Hepatocyte (in vitro differentiated cells): ENCODE measurements around the gene ELK4. TPM values are rescaled to one million over a fixed set of nuclear protein-coding genes. Genes with fewer than 3 reads are reported as not detected.

Experiments used
- DNase-seq: peaks from one replicate; pipeline ENCODE4 v3.0.0-alpha.2; 2016; ENCODE audit warnings: low spot score
- H2AFZ ChIP-seq: fragments of 200-600 bp; sonication (generic); 2 replicates; pipeline ENCODE4 v1.6.0; 2016; ENCODE audit warnings: antibody characterized with exemption, mild to moderate bottlenecking
- H3K27ac ChIP-seq: fragments of 200-600 bp; sonication (generic); 2 replicates; pipeline ENCODE4 v1.5.1; 2016; ENCODE audit warnings: mild to moderate bottlenecking
- H3K27me3 ChIP-seq: fragments of 200-600 bp; sonication (generic); 2 replicates; pipeline ENCODE4 v1.6.1; 2016
- H3K36me3 ChIP-seq: fragments of 200-600 bp; sonication (generic); replicated peaks from 2 replicates; pipeline ENCODE4 v1.5.1; 2016; ENCODE audit warnings: low read depth; ENCODE audit not compliant: insufficient read depth
- H3K4me1 ChIP-seq: fragments of 200-600 bp; sonication (generic); 2 replicates; pipeline ENCODE4 v1.5.1; 2016; ENCODE audit warnings: mild to moderate bottlenecking, moderate library complexity; ENCODE audit not compliant: insufficient read depth
- H3K4me2 ChIP-seq: fragments of 200-600 bp; sonication (generic); 2 replicates; pipeline ENCODE4 v1.6.0; 2016
- H3K4me3 ChIP-seq: fragments of 200-600 bp; sonication (generic); 2 replicates; pipeline ENCODE4 v1.5.1; 2016; ENCODE audit warnings: mild to moderate bottlenecking
- H3K79me2 ChIP-seq: fragments of 200-600 bp; sonication (generic); 2 replicates; pipeline ENCODE4 v1.6.0; 2017; ENCODE audit warnings: mild to moderate bottlenecking
- H3K9me2 ChIP-seq: fragments of 200-600 bp; sonication (generic); replicated peaks from 2 replicates; pipeline ENCODE4 v1.6.0; 2017; ENCODE audit warnings: mild to moderate bottlenecking; ENCODE audit not compliant: insufficient read depth
- H3K9me3 ChIP-seq: fragments of 200-600 bp; sonication (generic); 2 replicates; pipeline ENCODE4 v1.5.1; 2016; ENCODE audit warnings: low read depth, mild to moderate bottlenecking
- H4K20me1 ChIP-seq: fragments of 200-600 bp; sonication (generic); 2 replicates; pipeline ENCODE4 v1.6.0; 2016; ENCODE audit warnings: mild to moderate bottlenecking; ENCODE audit not compliant: insufficient read depth, poor library complexity, severe bottlenecking
- EZH2 ChIP-seq: fragments of 200-600 bp; sonication (generic); IDR thresholded peaks from 2 replicates; pipeline ENCODE4 v1.6.1; 2016; ENCODE audit warnings: antibody characterized with exemption, mild to moderate bottlenecking, borderline replicate concordance
- EZH2phosphoT487 ChIP-seq: fragments of 200-600 bp; sonication (generic); IDR thresholded peaks from one replicate; pipeline ENCODE4 v1.6.1; 2018; ENCODE audit warnings: antibody characterized with exemption, mild to moderate bottlenecking, low read depth, moderate library complexity; ENCODE audit not compliant: unreplicated experiment, severe bottlenecking
- WGBS: methylation state at CpG from one replicate; pipeline ENCODE4 v1.1.6; 2016; ENCODE audit warnings: low lambda C conversion rate; ENCODE audit errors: missing lambda C conversion rate; 5-methylcytosine and 5-hydroxymethylcytosine counted together
- polyA plus RNA-seq: library from polyadenylated mRNA; unstranded; fragments of >200 nt; fragmentation: Nextera tagmentation; extraction: Ambion mirVana; gene quantifications from 2 replicates; pipeline ENCODE4 v1.2.1, GENCODE V29; 2016
- total RNA-seq: library from RNA; depleted of rRNA; stranded (reverse); fragments of >200 nt; gene quantifications from 2 replicates; pipeline ENCODE4 v1.2.3, GENCODE V29; 2014
- TF ChIP-seq, protein P1 (sequence below): fragments of 200-600 bp; sonication (generic); IDR thresholded peaks from 2 replicates; pipeline ENCODE4 v1.5.1; 2016; ENCODE audit warnings: antibody characterized with exemption, mild to moderate bottlenecking; ENCODE audit not compliant: poor library complexity

ELK4 gene
- total and polyA plus RNA-seq, 2 experiments from 2014 or later = 6.1 to 19.1 TPM

DNA sequence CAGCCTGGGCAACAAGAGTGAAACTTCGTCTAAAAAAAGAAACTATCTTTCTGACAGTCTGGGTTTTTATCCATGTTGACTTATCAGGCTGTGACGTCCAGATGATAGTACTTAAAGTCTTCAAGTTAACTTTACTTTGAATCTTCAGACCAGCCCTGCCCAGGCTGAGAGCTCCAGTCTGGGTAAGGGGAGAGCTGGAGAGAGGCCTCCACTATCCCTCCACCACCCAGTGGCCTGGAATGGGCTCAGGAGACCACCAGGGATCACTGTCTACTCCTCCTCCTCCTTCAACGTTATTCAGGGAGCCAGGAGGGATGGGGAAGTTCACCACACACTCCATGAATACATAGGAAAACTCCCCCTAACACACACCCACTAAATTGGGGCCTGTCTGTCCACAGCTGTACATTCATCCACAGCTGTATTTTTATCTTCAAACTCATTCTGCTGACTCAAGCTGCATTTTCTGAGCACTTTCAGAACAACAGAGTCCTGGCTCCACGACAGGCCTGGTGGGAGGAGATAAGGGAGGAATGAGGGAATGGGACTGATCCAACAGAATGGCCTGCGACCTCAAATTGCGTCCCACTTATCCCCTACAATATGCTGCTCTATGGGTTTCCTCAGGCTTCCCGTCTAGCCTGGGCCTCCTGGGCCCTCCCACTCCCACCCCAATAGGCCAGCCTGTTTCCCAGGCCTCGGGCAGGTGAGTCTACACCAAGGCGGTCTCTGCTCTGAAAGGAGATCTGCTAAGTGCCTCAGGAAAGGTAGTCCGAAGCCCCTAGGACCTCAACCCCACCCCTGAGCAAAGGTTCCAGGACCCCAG is 46.7 kb upstream of the ELK4 start:
- Histone ChIP-seq H3K4me1 (peaks cover 48% of the 10 kb centered on the region), H3K4me2 (peak overlapping the region; percentile 99), H3K27ac (peak overlapping the region; percentile 74), H4K20me1 (no peaks in the 10 kb centered on the region), H3K27me3 (no peaks in the 10 kb centered on the region), H3K9me2 (no peaks in the 10 kb centered on the region), H3K79me2 (peaks cover 38% of the 10 kb centered on the region), H3K9me3 (no peaks in the 10 kb centered on the region), H3K4me3 (no peak overlapping the region), H3K36me3 (no peaks in the 10 kb centered on the region), H2AFZ (no peak overlapping the region)
- TF ChIP-seq, protein P1, sequence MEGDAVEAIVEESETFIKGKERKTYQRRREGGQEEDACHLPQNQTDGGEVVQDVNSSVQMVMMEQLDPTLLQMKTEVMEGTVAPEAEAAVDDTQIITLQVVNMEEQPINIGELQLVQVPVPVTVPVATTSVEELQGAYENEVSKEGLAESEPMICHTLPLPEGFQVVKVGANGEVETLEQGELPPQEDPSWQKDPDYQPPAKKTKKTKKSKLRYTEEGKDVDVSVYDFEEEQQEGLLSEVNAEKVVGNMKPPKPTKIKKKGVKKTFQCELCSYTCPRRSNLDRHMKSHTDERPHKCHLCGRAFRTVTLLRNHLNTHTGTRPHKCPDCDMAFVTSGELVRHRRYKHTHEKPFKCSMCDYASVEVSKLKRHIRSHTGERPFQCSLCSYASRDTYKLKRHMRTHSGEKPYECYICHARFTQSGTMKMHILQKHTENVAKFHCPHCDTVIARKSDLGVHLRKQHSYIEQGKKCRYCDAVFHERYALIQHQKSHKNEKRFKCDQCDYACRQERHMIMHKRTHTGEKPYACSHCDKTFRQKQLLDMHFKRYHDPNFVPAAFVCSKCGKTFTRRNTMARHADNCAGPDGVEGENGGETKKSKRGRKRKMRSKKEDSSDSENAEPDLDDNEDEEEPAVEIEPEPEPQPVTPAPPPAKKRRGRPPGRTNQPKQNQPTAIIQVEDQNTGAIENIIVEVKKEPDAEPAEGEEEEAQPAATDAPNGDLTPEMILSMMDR = no peak
- TF ChIP-seq EZH2 (no peak), EZH2phosphoT487 (no peak)
- peak; percentile 42 for DNase-seq
- WGBS = 42% methylated on average over 10 of the region's 10 CpGs

DNA sequence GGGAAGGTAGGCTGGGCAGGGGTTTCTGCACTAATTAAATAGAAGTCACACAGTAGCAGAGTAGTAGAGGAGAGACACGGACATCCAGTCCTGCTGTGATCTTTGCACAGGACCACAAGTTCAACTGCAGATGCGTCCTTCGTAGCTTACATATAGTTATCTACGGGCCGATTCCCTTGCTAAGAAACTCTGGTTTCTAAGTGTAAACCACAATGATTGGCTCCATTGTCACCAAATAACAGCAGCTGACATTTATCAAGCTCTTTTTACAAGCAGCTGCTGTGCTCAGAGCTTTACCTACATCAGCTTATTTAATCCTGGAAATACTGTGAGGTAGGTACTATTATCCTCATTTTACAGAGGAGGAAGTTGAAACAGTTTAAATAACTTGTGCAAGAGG is 45.4 kb upstream of the ELK4 start:
- H3K9me3 ChIP-seq = no peaks in the 10 kb centered on the region
- H2AFZ ChIP-seq = no peak overlapping the region
- H3K4me1 ChIP-seq = peaks cover 61% of the 10 kb centered on the region
- H3K4me3 ChIP-seq = no peak overlapping the region
- peak overlapping the region; percentile 94 for H3K27ac ChIP-seq
- H3K27me3 ChIP-seq = no peaks in the 10 kb centered on the region
- peak overlapping the region; percentile 37 for H3K4me2 ChIP-seq
- 54% methylated on average over 5 of the region's 5 CpGs for WGBS
- TF ChIP-seq EZH2phosphoT487 (no peak), EZH2 (no peak)
- TF ChIP-seq, protein P1 = no peak
- no peaks in the 10 kb centered on the region for H4K20me1 ChIP-seq
- H3K36me3 ChIP-seq = no peaks in the 10 kb centered on the region
- no peak for DNase-seq
- no peaks in the 10 kb centered on the region for H3K9me2 ChIP-seq
- peaks cover 40% of the 10 kb centered on the region for H3K79me2 ChIP-seq

DNA sequence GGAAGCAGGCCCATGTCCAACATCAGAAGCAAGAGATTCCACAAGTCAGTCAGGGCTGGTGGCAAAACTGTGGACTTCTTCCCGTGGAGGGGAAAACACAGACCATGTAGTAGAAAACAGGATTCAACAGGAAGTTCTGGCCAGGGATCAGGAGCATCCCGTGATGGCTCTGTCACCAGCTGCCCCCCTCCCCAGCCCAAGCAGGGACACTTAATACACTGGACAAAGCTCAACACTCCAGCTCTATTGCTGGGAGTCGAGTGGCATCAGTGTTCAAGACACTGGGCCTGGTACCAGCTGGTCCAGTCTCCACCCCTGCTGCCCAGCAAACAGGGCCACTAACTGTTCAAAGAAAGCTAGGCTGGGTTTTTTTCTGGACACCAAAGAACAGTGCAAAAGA is 44.8 kb upstream of the ELK4 start:
- peak overlapping the region; percentile 94 for H3K27ac ChIP-seq
- H3K4me1 ChIP-seq = peaks cover 65% of the 10 kb centered on the region
- no peak overlapping the region for H3K4me3 ChIP-seq
- no peaks in the 10 kb centered on the region for H3K9me3 ChIP-seq
- no peaks in the 10 kb centered on the region for H3K36me3 ChIP-seq
- no peaks in the 10 kb centered on the region for H3K9me2 ChIP-seq
- no peaks in the 10 kb centered on the region for H3K27me3 ChIP-seq
- peak overlapping the region; percentile 37 for H3K4me2 ChIP-seq
- peaks cover 40% of the 10 kb centered on the region for H3K79me2 ChIP-seq
- no peak for DNase-seq
- H4K20me1 ChIP-seq = no peaks in the 10 kb centered on the region
- 53% methylated on average over 3 of the region's 3 CpGs for WGBS
- H2AFZ ChIP-seq = no peak overlapping the region
- TF ChIP-seq EZH2phosphoT487 = no peak

DNA sequence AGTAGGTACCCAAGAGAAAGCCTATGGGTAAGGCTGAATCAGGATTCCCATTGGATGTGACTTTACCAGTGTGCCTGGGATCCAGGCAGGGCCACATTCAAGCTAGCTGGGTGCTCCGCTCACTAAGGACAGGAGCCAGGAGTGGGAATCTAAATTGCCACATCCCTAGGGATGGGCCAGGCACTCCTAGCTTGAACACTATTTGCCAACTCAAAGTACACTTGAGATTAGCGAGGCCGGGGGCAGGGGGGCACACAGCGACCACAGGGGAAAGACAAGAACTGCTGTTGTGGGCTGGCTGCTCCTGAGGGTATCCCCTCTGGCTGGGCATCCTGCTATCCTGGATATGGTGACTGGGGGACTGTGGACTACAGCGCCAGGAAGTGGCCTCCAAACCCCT is 44.2 kb upstream of the ELK4 start:
- 70% methylated on average over 5 of the region's 5 CpGs for WGBS
- H3K4me2 ChIP-seq = peak overlapping the region; percentile 31
- no peak overlapping the region for H2AFZ ChIP-seq
- no peaks in the 10 kb centered on the region for H3K36me3 ChIP-seq
- no peaks in the 10 kb centered on the region for H4K20me1 ChIP-seq
- no peaks in the 10 kb centered on the region for H3K9me2 ChIP-seq
- H3K4me3 ChIP-seq = no peak overlapping the region
- peaks cover 68% of the 10 kb centered on the region for H3K4me1 ChIP-seq
- no peaks in the 10 kb centered on the region for H3K9me3 ChIP-seq
- H3K79me2 ChIP-seq = peaks cover 44% of the 10 kb centered on the region
- no peak for TF ChIP-seq EZH2
- TF ChIP-seq, protein P1 = no peak
- TF ChIP-seq EZH2phosphoT487 = no peak
- no peaks in the 10 kb centered on the region for H3K27me3 ChIP-seq
- H3K27ac ChIP-seq = peak overlapping the region; percentile 94
- DNase-seq = peak; percentile 51
